ENCODE data around the gene ATP2A3. TPM values are rescaled to one million over a fixed set of nuclear protein-coding genes. Genes with fewer than 3 reads are reported as not detected.

The ATP2A3 gene
- total and polyA plus RNA-seq, 2 experiments from 2014 or later, result 4.2 to 6.9 TPM

DNA sequence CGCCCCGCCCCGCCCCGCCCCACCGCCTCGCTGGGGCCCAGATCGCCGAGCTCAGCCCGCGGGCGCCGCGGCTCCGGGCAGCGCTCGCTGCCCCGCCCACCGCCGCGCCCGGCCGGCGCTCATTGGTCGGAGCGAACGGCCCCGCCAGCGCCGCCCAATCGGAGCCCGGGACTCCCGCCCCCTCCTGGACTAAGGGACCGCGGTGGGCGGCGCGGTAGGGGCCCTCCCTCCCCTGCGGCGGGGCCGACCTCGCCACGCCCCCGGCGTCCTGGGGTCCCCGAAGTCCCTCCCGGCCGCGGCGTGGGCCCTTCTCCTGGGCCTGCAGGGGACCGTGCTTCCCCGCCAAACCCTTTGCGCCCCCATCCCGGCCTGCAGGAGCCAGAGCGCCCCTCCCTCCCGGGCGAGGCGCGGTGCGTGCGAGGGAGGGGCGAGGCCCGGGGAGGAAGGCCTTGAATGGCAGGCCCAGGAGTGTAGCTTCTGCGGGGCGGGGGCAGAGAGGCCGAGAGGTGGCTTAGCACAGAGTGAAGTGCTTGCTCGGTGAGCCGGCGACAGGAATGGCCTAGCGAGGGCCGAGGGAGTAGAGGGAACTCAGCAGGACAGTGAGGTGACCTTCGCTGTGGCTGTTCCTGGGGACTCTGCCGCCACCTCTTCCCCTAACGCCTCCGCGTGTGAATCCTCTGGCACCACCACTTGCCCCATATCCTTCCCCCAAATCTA lies 71.1 kb downstream of the ATP2A3 start, which contains the start of gene CAMKK1:
TSS of gene CAMKK1 (minus strand) at position 51 of the 717 bp plus-strand sequence. CDS start 7,366 bp downstream, outside the sequence.
- H3K27ac ChIP-seq, result peak within 1 kb of the TSS; percentile 58
- H3K9me3 ChIP-seq (ENCODE audit: low read depth), result no peaks in the 10 kb centered on the region
- H3K4me3 ChIP-seq, result peak within 1 kb of the TSS; percentile 88
- peaks cover 8% of the 10 kb centered on the region for H3K27me3 ChIP-seq
- no peaks in the 10 kb centered on the region for H3K36me3 ChIP-seq
- peak; percentile 87 to 94 for DNase-seq (ENCODE audit: low read depth in 1 of 2, low spot score in 1 of 2)
- H3K4me1 ChIP-seq (ENCODE audit: low read depth), result peaks cover 22% of the 10 kb centered on the region
- TF ChIP-seq, protein P1, sequence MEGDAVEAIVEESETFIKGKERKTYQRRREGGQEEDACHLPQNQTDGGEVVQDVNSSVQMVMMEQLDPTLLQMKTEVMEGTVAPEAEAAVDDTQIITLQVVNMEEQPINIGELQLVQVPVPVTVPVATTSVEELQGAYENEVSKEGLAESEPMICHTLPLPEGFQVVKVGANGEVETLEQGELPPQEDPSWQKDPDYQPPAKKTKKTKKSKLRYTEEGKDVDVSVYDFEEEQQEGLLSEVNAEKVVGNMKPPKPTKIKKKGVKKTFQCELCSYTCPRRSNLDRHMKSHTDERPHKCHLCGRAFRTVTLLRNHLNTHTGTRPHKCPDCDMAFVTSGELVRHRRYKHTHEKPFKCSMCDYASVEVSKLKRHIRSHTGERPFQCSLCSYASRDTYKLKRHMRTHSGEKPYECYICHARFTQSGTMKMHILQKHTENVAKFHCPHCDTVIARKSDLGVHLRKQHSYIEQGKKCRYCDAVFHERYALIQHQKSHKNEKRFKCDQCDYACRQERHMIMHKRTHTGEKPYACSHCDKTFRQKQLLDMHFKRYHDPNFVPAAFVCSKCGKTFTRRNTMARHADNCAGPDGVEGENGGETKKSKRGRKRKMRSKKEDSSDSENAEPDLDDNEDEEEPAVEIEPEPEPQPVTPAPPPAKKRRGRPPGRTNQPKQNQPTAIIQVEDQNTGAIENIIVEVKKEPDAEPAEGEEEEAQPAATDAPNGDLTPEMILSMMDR (IDR thresholded peaks at IDR 0.05; ENCODE audit: low read depth, low read length), result no peak

- Histone ChIP-seq H3K4me3 (peak overlapping the region; percentile 88), H3K9me3 (ENCODE audit: low read depth) (no peaks in the 10 kb centered on the region), H3K36me3 (no peaks in the 10 kb centered on the region), H3K27ac (no peak overlapping the region), H3K4me1 (ENCODE audit: low read depth) (peaks cover 22% of the 10 kb centered on the region), H3K27me3 (peaks cover 8% of the 10 kb centered on the region)
- TF ChIP-seq, protein P1 (IDR thresholded peaks at IDR 0.05; ENCODE audit: low read depth, low read length), result no peak
- DNase-seq (ENCODE audit: low read depth in 1 of 2, low spot score in 1 of 2), result peak; percentile 66 to 67
Observed at GRCh38 chr17:3892095-3892998, 71.9 kb downstream of the ATP2A3 start.

GRCh38 chr17:3891626-3892094 lies 72.6 kb downstream of the ATP2A3 start:
- H3K27ac ChIP-seq, result no peak overlapping the region

DNA sequence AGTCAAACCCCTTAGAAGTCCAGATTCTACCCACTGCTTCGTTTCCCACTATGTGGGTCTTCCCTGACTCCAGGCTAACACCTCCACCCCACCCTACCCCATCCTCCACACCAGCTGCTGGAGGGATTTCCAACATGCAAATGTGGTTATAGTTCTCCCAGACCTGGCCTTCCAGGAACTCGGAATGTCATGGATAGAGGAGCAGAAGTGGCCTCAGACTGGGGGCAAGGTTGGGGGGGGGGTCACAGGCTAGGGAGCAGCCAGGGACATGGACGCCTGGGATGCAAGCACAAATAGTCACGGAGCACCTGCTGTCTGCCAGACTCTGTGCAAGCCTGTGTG lies 73.4 kb downstream of the ATP2A3 start:
- TF ChIP-seq, protein P1 (IDR thresholded peaks at IDR 0.05; ENCODE audit: low read depth, low read length), result no peak
- H3K4me1 ChIP-seq (ENCODE audit: low read depth), result peaks cover 22% of the 10 kb centered on the region
- no peak for DNase-seq (ENCODE audit: low read depth in 1 of 2, low spot score in 1 of 2)
- H3K9me3 ChIP-seq (ENCODE audit: low read depth), result no peaks in the 10 kb centered on the region
- no peak overlapping the region for H3K4me3 ChIP-seq
- peaks cover 8% of the 10 kb centered on the region for H3K27me3 ChIP-seq
- no peak overlapping the region for H3K27ac ChIP-seq
- no peaks in the 10 kb centered on the region for H3K36me3 ChIP-seq

More at GRCh38 chr17:3891626-3892094, 72.6 kb downstream of the ATP2A3 start:
- peaks cover 22% of the 10 kb centered on the region for H3K4me1 ChIP-seq (ENCODE audit: low read depth)
- H3K9me3 ChIP-seq (ENCODE audit: low read depth), result no peaks in the 10 kb centered on the region
- no peak for DNase-seq (ENCODE audit: low read depth in 1 of 2, low spot score in 1 of 2)
- TF ChIP-seq, protein P1 (IDR thresholded peaks at IDR 0.05; ENCODE audit: low read depth, low read length), result no peak
- no peaks in the 10 kb centered on the region for H3K36me3 ChIP-seq
- peaks cover 8% of the 10 kb centered on the region for H3K27me3 ChIP-seq
- H3K4me3 ChIP-seq, result peak overlapping the region; percentile 88

GRCh38 chr17:3890082-3890877 lies 74.0 kb downstream of the ATP2A3 start:
- Histone ChIP-seq H3K27me3 (peaks cover 8% of the 10 kb centered on the region), H3K4me3 (no peak overlapping the region), H3K27ac (no peak overlapping the region), H3K4me1 (ENCODE audit: low read depth) (peaks cover 22% of the 10 kb centered on the region), H3K9me3 (ENCODE audit: low read depth) (no peaks in the 10 kb centered on the region), H3K36me3 (no peaks in the 10 kb centered on the region)
- TF ChIP-seq, protein P1 (IDR thresholded peaks at IDR 0.05; ENCODE audit: low read depth, low read length), result no peak
- peak in 1 of 2 donors; percentile 83 for DNase-seq (ENCODE audit: low read depth in 1 of 2, low spot score in 1 of 2)
